C1 segment of cervical spinal cord (tissue), 14 donors: ENCODE data around the gene DPP10.

Experiments used
- DNase-seq, 14 donors: peaks; one replicate each; lab custom pipeline; 2025; lab: John Stamatoyannopoulos, UW

The DPP10 gene

GRCh38 chr2:114805195-114805594 is 362.8 kb downstream of the DPP10 start:
- no peak for DNase-seq

- DNase-seq: no peak
Observed at GRCh38 chr2:114810092-114810491, 367.7 kb downstream of the DPP10 start.

GRCh38 chr2:114812261-114812660 is 369.8 kb downstream of the DPP10 start:
- peak in 1 of 14 donors; percentile 21 for DNase-seq

GRCh38 chr2:114814355-114814754 is 371.9 kb downstream of the DPP10 start:
- no peak for DNase-seq

GRCh38 chr2:114821055-114821454 is 378.6 kb downstream of the DPP10 start:
- no peak for DNase-seq

- no peak for DNase-seq
Observed at GRCh38 chr2:114843963-114844362, 401.5 kb downstream of the DPP10 start.

- DNase-seq: no peak
Observed at GRCh38 chr2:114857196-114857595, 414.8 kb downstream of the DPP10 start.

- no peak for DNase-seq
Observed at GRCh38 chr2:114859726-114860510, 417.5 kb downstream of the DPP10 start.

GRCh38 chr2:114862243-114862642 is 419.8 kb downstream of the DPP10 start:
- no peak for DNase-seq

- DNase-seq: no peak
Observed at GRCh38 chr2:114864901-114865300, 422.5 kb downstream of the DPP10 start.

GRCh38 chr2:114880046-114880445 is 437.6 kb downstream of the DPP10 start:
- DNase-seq: no peak

GRCh38 chr2:114919985-114920384 is 477.5 kb downstream of the DPP10 start:
- no peak for DNase-seq

GRCh38 chr2:114922076-114922475 is 479.6 kb downstream of the DPP10 start:
- no peak for DNase-seq

GRCh38 chr2:114925296-114926255 is 483.1 kb downstream of the DPP10 start:
- DNase-seq: no peak

- no peak for DNase-seq
Observed at GRCh38 chr2:114926303-114926702, 483.9 kb downstream of the DPP10 start.

- no peak for DNase-seq
Observed at GRCh38 chr2:114929225-114929624, 486.8 kb downstream of the DPP10 start.

- DNase-seq: no peak
Observed at GRCh38 chr2:114933671-114934241, 491.3 kb downstream of the DPP10 start.

GRCh38 chr2:114935031-114935430 is 492.6 kb downstream of the DPP10 start:
- no peak for DNase-seq

- DNase-seq: no peak
Observed at GRCh38 chr2:114937366-114937930, 495.0 kb downstream of the DPP10 start.

GRCh38 chr2:114940785-114941458 is 498.5 kb downstream of the DPP10 start:
- no peak for DNase-seq

- DNase-seq: no peak
Observed at GRCh38 chr2:114949228-114949804, 506.9 kb downstream of the DPP10 start.
